HUES6 (cell line): ENCODE measurements around the gene MRGPRF.
"Not testable (repeated sequence)": the region's sequence is repeated elsewhere in the genome, so short reads cannot be mapped to it uniquely, and the experiment has no call there.

Experiments used
- H3K27ac ChIP-seq: 2 replicates; pipeline ENCODE4 v1.7.0; 2013; ENCODE audit warnings: low read depth, mild to moderate bottlenecking, low read length, inconsistent platforms
- H3K27me3 ChIP-seq: 2 replicates; pipeline ENCODE4 v1.6.1; 2013; ENCODE audit warnings: low read length; ENCODE audit not compliant: control insufficient read depth, insufficient read depth
- H3K36me3 ChIP-seq: 2 replicates; pipeline ENCODE4 v1.6.1; 2013; ENCODE audit warnings: low read length; ENCODE audit not compliant: control insufficient read depth, insufficient read depth
- H3K4me1 ChIP-seq: 2 replicates; pipeline ENCODE4 v1.6.1; 2013; ENCODE audit warnings: low read length; ENCODE audit not compliant: control insufficient read depth, insufficient read depth
- H3K4me3 ChIP-seq: 2 replicates; pipeline ENCODE4 v1.5.1; 2013; ENCODE audit warnings: low read depth, low read length
- H3K9ac ChIP-seq: one replicate; pipeline ENCODE4 v1.6.1; 2013; ENCODE audit warnings: mild to moderate bottlenecking, low read length
- H3K9me3 ChIP-seq: 2 replicates; pipeline ENCODE4 v1.6.1; 2013; ENCODE audit warnings: low read depth, low read length; ENCODE audit not compliant: control insufficient read depth, insufficient read depth

MRGPRF gene

DNA sequence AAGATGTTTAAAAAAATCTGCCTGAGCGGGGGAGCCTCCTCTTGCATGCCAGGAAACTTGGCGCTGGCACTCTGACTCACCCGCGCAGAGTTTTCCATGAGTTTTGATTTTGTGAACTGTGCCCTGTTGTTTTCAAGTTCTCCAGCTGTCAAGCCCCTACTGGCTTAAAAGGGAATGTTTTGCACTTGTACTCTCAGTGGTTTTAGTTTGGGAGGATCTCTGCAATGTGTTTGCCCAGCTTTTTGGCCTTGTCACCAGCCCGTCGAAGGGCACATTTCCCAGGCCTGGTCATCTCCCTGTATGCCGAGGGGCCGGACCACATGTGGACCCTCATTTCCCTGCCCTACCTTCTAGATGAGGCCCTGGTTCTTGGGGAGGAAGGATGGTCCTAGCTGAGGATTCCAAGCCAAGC lies 12.2 kb downstream of the MRGPRF start:
- H3K27me3 ChIP-seq, result no peaks in the 10 kb centered on the region

DNA sequence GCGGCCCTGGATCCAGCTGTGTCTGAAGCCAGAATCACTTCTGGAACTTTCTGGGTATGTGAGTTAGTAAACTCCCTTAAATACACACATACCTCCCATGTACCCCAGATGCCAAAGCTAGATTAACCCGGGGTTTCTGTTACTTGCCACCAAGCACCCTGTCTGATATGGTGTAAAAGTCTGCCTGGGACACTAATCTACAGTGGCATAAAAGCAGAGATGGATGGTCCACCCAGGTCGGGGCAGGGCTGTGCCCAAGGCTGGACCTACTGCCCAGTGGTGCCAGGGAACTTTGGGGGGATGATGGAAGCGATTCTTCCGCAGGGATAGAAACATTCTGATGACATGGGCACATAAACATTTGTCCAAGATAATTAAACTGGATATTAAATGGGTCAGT lies 12.7 kb downstream of the MRGPRF start:
- Histone ChIP-seq H3K27me3 (no peaks in the 10 kb centered on the region), H3K9me3 (no peaks in the 10 kb centered on the region), H3K4me1 (peaks cover 4% of the 10 kb centered on the region; the same call in 1 of the 2 replicates), H3K4me3 (no peak overlapping the region), H3K27ac (no peak overlapping the region), H3K9ac (no peak overlapping the region), H3K36me3 (peaks cover 1% of the 10 kb centered on the region; the same call in 1 of the 2 replicates)

More for the DNA sequence above, 12.2 kb downstream of the MRGPRF start:
- Histone ChIP-seq H3K9ac (no peak overlapping the region), H3K27ac (no peak overlapping the region), H3K4me3 (no peak overlapping the region), H3K4me1 (peaks cover 4% of the 10 kb centered on the region; the same call in 1 of the 2 replicates), H3K36me3 (peaks cover 3% of the 10 kb centered on the region; the same call in 1 of the 2 replicates), H3K9me3 (no peaks in the 10 kb centered on the region)

DNA sequence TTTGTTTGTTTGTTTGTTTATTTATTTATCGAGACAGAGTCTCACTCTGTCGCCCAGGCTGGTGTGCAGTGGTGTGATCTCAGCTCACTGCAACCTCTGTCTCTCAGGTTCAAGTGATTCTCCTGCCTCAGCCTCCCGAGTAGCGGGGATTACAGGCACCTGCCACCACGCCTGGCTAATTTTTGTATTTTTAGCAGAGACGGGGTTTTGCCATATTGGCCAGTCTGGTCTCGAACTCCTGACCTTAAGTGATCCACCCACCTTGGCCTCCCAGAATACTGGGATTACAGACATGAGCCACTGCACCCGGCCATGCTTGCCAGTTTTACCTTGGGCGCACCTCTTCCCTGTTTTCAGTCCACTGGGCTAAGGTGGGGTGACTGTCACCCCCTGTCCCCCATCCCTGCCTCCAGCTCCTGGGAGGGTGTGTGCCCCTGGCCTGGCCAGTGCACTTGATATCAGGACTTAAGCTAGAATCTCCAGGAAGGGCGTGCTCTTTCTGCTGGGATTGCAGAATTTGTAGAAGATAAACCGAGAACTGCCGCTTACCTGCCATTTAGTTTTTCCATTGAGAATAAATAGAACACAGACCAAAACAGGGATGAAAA lies 13.2 kb downstream of the MRGPRF start:
- H3K9ac ChIP-seq, H3K4me3 ChIP-seq, H3K27ac ChIP-seq, H3K36me3 ChIP-seq, H3K4me1 ChIP-seq, H3K9me3 ChIP-seq, H3K27me3 ChIP-seq: not testable (repeated sequence)

DNA sequence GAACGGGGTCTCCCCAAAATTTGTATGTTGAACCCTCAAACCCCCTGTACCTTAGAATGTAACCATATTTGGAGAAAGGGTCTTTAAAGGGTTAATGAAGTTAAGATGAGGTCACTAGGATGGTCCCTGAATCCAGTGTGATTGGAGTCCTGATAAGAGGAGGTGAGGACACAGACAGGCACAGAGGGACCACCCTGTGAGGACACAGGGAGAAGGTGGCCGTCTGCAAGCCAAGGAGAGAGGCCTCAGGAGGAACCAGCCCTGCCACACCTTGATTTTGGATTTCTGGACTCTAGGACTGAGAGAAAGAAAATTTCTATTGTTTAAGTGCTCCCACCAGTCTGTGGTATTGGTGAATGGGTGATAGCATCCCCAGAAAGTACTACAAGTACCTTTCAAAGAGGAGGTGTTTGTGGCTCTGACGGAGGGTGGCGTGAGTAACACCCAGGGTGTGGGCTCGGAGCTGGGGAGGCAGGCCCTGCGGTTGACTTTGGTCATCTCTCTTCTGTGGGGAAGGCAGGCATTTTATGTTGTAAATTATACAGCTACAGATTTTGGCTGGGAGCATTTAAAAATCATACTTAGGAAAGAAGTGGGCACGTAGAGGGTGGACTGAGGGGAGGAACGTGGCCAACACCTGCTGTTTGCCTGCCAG lies 13.8 kb downstream of the MRGPRF start:
- Histone ChIP-seq H3K4me3 (no peak overlapping the region), H3K36me3 (no peaks in the 10 kb centered on the region), H3K27ac (no peak overlapping the region), H3K4me1 (peaks cover 4% of the 10 kb centered on the region; the same call in 1 of the 2 replicates), H3K9ac (no peak overlapping the region), H3K27me3 (no peaks in the 10 kb centered on the region), H3K9me3 (no peaks in the 10 kb centered on the region)

DNA sequence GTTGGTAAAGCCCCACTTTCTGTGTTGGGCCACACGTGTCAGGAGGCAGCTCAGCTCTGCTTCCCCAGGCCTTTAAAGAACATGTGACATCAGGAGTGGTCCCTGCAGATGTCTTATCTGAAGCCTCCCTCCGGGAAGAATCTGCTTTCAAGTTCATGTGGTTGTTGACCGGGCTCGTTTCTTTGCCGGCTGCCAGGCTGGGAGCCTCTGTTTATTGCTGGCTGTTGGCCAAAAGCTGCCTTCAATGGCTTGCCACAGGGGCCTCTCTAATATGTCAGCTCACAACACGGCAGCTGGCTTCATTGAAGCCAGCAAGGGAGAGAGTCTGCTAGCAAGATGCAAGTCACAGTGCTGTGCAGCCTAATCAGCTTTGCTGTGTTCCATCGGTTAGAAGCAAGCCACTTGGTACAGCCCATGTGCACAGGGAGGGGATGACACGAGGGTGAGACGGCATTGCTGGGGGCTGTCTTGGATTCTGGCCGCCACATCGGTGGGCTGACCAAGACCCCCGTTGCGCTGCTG lies 14.6 kb downstream of the MRGPRF start:
- Histone ChIP-seq H3K9me3 (no peaks in the 10 kb centered on the region), H3K4me1 (peaks cover 4% of the 10 kb centered on the region; the same call in 1 of the 2 replicates), H3K27me3 (no peaks in the 10 kb centered on the region), H3K36me3 (no peaks in the 10 kb centered on the region), H3K9ac (no peak overlapping the region), H3K27ac (no peak overlapping the region), H3K4me3 (no peak overlapping the region)

DNA sequence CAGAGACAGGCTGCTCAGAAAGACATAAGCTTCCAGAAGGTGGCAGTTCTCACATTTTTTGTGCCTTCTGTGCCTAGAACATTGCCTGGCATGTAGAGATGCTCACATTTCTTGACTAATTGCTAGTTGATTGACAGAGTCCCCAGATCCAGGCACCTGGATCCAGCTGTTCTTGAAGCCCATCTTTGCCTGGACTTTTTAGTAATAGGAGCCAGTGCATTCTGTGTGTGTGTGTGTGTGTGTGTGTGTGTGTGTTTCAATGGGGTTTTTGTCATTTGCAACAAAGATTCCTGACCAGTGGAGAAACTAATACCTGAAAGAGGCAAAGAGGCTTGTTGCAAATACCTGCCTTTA lies 15.1 kb downstream of the MRGPRF start:
- peaks cover 4% of the 10 kb centered on the region; the same call in 1 of the 2 replicates for H3K4me1 ChIP-seq
- H3K4me3 ChIP-seq, result no peak overlapping the region
- H3K9ac ChIP-seq, result no peak overlapping the region
- H3K27me3 ChIP-seq, result no peaks in the 10 kb centered on the region
- no peak overlapping the region for H3K27ac ChIP-seq
- no peaks in the 10 kb centered on the region for H3K9me3 ChIP-seq
- no peaks in the 10 kb centered on the region for H3K36me3 ChIP-seq

DNA sequence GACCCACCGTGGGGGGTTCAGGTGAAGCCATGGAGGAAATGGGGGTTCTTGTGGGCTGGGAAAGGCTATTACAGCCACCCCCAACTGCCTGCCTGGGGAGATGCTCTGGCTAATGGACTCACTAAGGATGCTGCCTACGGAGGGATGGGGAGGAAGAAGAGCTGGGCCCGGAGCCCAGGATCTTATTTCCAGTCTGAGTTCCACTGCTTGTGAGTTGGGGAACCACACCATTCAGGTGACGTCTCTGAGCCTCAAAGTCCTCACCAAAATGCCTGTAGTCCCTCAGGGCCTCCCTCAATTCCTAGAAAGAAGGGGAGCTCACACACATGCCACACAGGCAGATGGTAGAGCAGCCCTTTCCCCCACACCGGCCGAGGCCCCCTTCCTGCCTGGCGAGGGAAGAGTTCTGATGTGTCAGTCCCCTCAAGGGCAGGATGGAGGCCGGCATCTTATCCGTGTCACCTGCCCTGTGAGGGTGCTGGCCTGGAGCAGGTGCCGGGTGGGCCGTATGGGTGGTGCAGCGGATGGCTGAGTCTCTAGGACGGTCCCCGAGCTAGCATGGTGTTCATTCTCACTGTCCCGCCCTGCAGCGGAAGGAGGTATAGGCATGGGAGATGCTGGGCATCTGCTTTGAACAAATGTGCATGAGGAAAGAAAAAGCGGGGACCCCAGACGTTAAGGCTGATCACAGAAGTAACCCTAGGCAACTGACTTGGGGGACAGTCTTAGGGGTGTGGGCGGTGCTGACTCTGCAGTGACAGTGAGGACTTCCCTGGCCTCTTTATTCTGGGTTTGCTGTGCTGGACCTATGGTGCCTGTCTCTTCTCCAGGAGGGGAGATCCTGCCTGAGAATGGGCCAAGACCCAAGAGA lies 15.7 kb downstream of the MRGPRF start:
- H3K27me3 ChIP-seq, result no peaks in the 10 kb centered on the region
- H3K9me3 ChIP-seq, result no peaks in the 10 kb centered on the region
- no peak overlapping the region for H3K9ac ChIP-seq
- no peaks in the 10 kb centered on the region for H3K36me3 ChIP-seq
- peaks cover 4% of the 10 kb centered on the region; the same call in 1 of the 2 replicates for H3K4me1 ChIP-seq
- no peak overlapping the region for H3K4me3 ChIP-seq
- no peak overlapping the region for H3K27ac ChIP-seq

DNA sequence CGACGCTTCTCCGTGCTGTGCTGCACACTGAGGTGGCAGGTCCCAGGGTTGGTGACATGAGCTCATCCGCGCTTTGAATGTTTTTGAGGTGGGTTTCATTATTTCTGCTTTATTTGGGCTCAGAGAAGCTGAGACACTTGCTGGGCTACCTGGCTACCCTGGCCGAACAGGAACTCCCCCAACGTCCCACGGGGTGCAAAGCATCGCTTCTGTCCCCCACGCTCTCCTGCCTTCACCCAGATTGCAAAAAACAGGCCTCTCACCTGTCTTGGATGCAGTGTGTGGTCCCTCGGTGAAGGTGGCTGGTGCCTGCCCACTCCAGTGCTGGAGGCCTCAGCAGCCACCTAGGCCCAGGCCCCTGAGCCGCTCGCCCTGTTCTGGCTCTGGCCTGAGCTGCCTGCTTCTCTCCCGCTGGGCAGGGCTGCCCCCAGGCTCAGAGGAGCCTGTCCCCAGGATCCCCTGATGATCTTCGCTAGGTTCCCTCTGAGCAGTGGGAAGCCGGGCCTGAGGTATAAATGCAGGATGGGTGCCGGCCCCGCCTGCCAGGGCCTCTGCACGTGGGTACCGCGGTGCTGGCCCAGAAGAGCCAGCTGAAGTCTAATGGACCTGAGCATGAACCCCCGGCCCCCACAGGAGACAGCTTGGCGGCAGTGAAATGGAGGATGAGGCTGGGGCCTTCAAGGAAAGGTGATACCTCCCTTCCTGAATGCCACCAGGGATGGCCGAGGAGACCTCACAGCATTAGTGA lies 16.5 kb downstream of the MRGPRF start:
- no peaks in the 10 kb centered on the region for H3K36me3 ChIP-seq
- H3K4me1 ChIP-seq, result peaks cover 4% of the 10 kb centered on the region; the same call in 1 of the 2 replicates
- no peak overlapping the region for H3K4me3 ChIP-seq
- no peaks in the 10 kb centered on the region for H3K9me3 ChIP-seq
- no peak overlapping the region for H3K27ac ChIP-seq
- H3K9ac ChIP-seq, result no peak overlapping the region
- no peaks in the 10 kb centered on the region for H3K27me3 ChIP-seq

DNA sequence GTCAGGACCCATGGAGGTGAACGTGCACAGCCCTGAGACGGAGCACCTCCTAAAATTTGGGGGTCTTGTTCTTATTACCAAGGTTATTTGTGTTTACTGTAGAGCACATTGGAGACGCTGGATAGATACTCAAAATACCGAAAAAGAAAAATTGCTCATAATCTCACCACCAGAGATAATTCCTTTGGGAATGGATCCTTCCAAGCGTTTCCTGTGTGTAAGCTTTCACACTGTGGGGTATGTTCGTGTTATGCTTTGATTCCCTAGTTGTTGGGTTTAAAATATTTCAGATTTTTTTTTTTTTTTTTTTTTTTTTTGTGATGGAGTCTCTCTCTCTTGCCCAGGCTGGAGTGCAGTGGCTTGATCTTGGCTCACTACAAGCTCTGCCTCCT lies 18.2 kb downstream of the MRGPRF start:
- Histone ChIP-seq H3K9me3 (no peaks in the 10 kb centered on the region), H3K4me3 (no peak overlapping the region)

DNA sequence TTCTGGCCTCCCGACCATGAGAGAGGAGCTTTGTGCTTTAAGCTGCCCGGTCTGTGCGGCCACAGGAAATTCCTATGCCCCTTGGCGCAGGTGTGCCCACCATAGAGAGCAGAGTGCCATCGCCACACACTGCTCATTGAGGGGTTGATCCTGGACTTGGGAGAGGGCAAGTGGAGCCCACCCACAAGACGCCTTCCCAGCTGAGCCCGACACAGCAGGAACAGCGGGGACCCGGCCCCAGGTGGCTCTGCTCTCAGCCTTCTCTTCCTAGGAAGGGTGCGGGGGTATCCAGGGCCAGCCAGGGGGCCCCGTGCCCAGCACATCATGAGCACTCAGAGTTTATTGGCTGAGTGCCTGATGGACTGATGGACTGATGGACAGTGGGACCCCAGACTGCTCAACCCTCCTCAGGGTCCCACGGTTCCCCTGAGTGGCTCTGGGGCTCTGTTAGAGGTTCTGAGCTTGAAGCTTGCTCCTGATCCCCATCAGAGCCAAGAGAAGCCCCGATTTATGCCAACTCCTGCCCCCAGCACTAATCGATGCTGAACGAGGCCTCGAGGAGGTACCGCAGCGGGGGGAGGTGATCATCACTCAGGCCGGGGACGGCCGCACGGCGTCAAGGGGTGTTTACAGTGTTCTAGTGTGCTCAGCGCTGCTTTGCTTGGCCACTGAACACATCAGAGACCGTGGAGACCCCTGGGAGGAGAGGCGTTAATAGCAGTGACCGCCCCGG lies 18.7 kb downstream of the MRGPRF start:
- Histone ChIP-seq H3K36me3 (no peaks in the 10 kb centered on the region), H3K27ac (no peak overlapping the region), H3K4me1 (peaks cover 4% of the 10 kb centered on the region; the same call in 1 of the 2 replicates), H3K9ac (no peak overlapping the region), H3K27me3 (no peaks in the 10 kb centered on the region), H3K4me3 (no peak overlapping the region), H3K9me3 (no peaks in the 10 kb centered on the region)

More for the DNA sequence above, 18.2 kb downstream of the MRGPRF start:
- Histone ChIP-seq H3K27ac (no peak overlapping the region), H3K9ac (no peak overlapping the region), H3K4me1 (peaks cover 4% of the 10 kb centered on the region; the same call in 1 of the 2 replicates), H3K36me3 (no peaks in the 10 kb centered on the region), H3K27me3 (no peaks in the 10 kb centered on the region)
